K562 (cell line): ENCODE results near the gene TRIAP1.
A peak's percentile ranks its signal among the peaks of the same experiment; 100 is the strongest.

ENCODE experiments used
- ARID2 ChIP-seq: fragments of 450-650 bp; IDR thresholded peaks from 2 replicates; pipeline ENCODE4 v1.6.1; 2017; ENCODE audit warnings: antibody characterized with exemption, mild to moderate bottlenecking
- MXI1 ChIP-seq: IDR thresholded peaks from 2 replicates; pipeline ENCODE4 v1.6.1; 2011; ENCODE audit warnings: low read depth, mild to moderate bottlenecking, improper control_type of control experiment, low read length
- RAD21 ChIP-seq, 2 experiments: fragments of 250-450 bp in 1 of 2; fragments of 450-650 bp in 1 of 2; sonication (Bioruptor Pico) in 1 of 2; formaldehyde crosslinking in 1 of 2; IDR thresholded peaks in 1 of 2; conservative IDR thresholded peaks in 1 of 2; 2 replicates each; pipeline versions ENCODE4 v1.4.0 to v1.8.0; 2020 to 2022; ENCODE audit warnings: mild to moderate bottlenecking in 2 of 2, moderate library complexity in 1 of 2
- TSHZ1 ChIP-seq: fragments of 250-450 bp; sonication (Bioruptor Pico); IDR thresholded peaks from 2 replicates; pipeline ENCODE4 v1.4.0; 2020; ENCODE audit warnings: mild to moderate bottlenecking, moderate library complexity
- ZNF280B ChIP-seq: fragments of 250-450 bp; sonication (Bioruptor Pico); IDR thresholded peaks from 2 replicates; pipeline ENCODE4 v1.5.1; 2021; ENCODE audit warnings: mild to moderate bottlenecking
- ZNF316 ChIP-seq: fragments of 450-650 bp; IDR thresholded peaks from 2 replicates; pipeline ENCODE4 v1.6.1; 2016

GRCh38 chr12:120437735-120438494 lies 8.3 kb downstream of the TRIAP1 start, which contains the start of gene COX6A1:
- no peak for TF ChIP-seq ZNF280B
- no peak for TF ChIP-seq RAD21 (CRISPR knock-in tag; conservative IDR thresholded peaks at IDR 0.05 in 1 of 2, IDR thresholded peaks at IDR 0.05 in 1 of 2)
- TF ChIP-seq ARID2: no peak
- no peak for TF ChIP-seq ZNF316
- no peak for TF ChIP-seq TSHZ1 (CRISPR knock-in tag)
- 0 out of 2 replicates have a peak, but pooled peaks have one; percentile 45 for TF ChIP-seq MXI1
